Ramos (cell line): ENCODE data around the gene ATP2A1.

Source experiments
- in situ Hi-C: fragments of 300-500 bp; cut with MboI; formaldehyde crosslinking; loops from one replicate; pipeline ENCODE4 v1.14.3; 2022; ENCODE audit warnings: low sequenced_read_pairs; ENCODE audit not compliant: unreplicated experiment

The ATP2A1 gene

GRCh38 chr16:28878083-28878926, at the start of gene ATP2A1:
Gene ATP2A1, plus strand, starts transcription at chr16:28878488. Its CDS starts 184 bp downstream, at chr16:28878672.
- in situ Hi-C loops, result no loop called here

GRCh38 chr16:28829747-28830146, 48.5 kb upstream of the ATP2A1 start:
- in situ Hi-C loops, result loop anchor here (5.0 kb wide), 1 partner anchor 53 kb away; no protein-coding TSS in a partner anchor

- in situ Hi-C loops, result loop anchor here (5.0 kb wide), 1 partner anchor 52 kb away; no protein-coding TSS in a partner anchor
These were observed 47.8 kb upstream of the ATP2A1 start for GRCh38 chr16:28830531-28830930.

- in situ Hi-C loops, result loop anchor here (5.0 kb wide), 1 partner anchor 48 kb away; no protein-coding TSS in a partner anchor
These were observed 43.9 kb upstream of the ATP2A1 start for GRCh38 chr16:28834349-28834748.

GRCh38 chr16:28834873-28835863, 43.1 kb upstream of the ATP2A1 start:
- in situ Hi-C loops, result loop anchor here (5.0 kb wide), 1 partner anchor 47 kb away; no protein-coding TSS in a partner anchor

- in situ Hi-C loops, result no loop called here
These were observed 42.2 kb upstream of the ATP2A1 start for GRCh38 chr16:28835864-28836760.

GRCh38 chr16:28836761-28837064, 41.6 kb upstream of the ATP2A1 start:
- in situ Hi-C loops, result no loop called here

- in situ Hi-C loops, result no loop called here
These were observed 40.4 kb upstream of the ATP2A1 start for GRCh38 chr16:28837672-28838557.

GRCh38 chr16:28838558-28838918, 39.8 kb upstream of the ATP2A1 start:
- in situ Hi-C loops, result no loop called here

- in situ Hi-C loops, result no loop called here
These were observed 39.2 kb upstream of the ATP2A1 start for GRCh38 chr16:28839004-28839639.

GRCh38 chr16:28839899-28840298, 38.4 kb upstream of the ATP2A1 start:
- in situ Hi-C loops, result no loop called here

GRCh38 chr16:28842696-28843095, 35.6 kb upstream of the ATP2A1 start:
- in situ Hi-C loops, result no loop called here

- in situ Hi-C loops, result no loop called here
These were observed 34.5 kb upstream of the ATP2A1 start for GRCh38 chr16:28843766-28844165.

GRCh38 chr16:28844226-28844885, 33.9 kb upstream of the ATP2A1 start:
- in situ Hi-C loops, result no loop called here

GRCh38 chr16:28845293-28845692, 33.0 kb upstream of the ATP2A1 start:
- in situ Hi-C loops, result no loop called here

GRCh38 chr16:28845761-28846079, 32.6 kb upstream of the ATP2A1 start:
- in situ Hi-C loops, result no loop called here

- in situ Hi-C loops, result no loop called here
These were observed 32.0 kb upstream of the ATP2A1 start, which contains the start of gene TUFM for GRCh38 chr16:28846080-28846932. Gene TUFM, minus strand, starts transcription at chr16:28846348. Its CDS starts 79 bp downstream, at chr16:28846269.
